WTC11 (cell line): ENCODE measurements around the gene LAMP5. TPM values are rescaled to one million over a fixed set of nuclear protein-coding genes. Genes with fewer than 3 reads are reported as not detected.

Source experiments
- ATAC-seq: fragments of 200-7000 bp; cut with Tn5 transposase; 2 replicates; pipeline ENCODE4 v1.10.0; 2021; ENCODE audit warnings: mild to moderate bottlenecking, moderate library complexity
- CTCF ChIA-PET: fragments of 300-600 bp; sonication (Branson Sonifier 250); formaldehyde crosslinking; loops from one replicate; lab custom pipeline; 2021; ENCODE audit warnings: antibody characterized with exemption; lab: Charles Lee
- POLR2A ChIA-PET: fragments of 350-600 bp; sonication (Branson Sonifier 250); formaldehyde crosslinking; loops from one replicate; lab custom pipeline; 2021; ENCODE audit warnings: antibody characterized with exemption; lab: Charles Lee
- DNase-seq: peaks from one replicate; pipeline ENCODE4 v3.0.0; 2021; ENCODE audit warnings: low spot score
- H3K27ac Mint-ChIP-seq: 2 replicates; pipeline ENCODE4 v1.8.0; 2021; ENCODE audit warnings: mixed read lengths
- H3K27me3 Mint-ChIP-seq: 2 replicates; pipeline ENCODE4 v1.8.0; 2021; ENCODE audit warnings: low read depth, mild to moderate bottlenecking, moderate library complexity, mixed read lengths
- H3K36me3 Mint-ChIP-seq: 2 replicates; pipeline ENCODE4 v1.8.0; 2021; ENCODE audit warnings: mixed read lengths
- H3K4me1 Mint-ChIP-seq: 2 replicates; pipeline ENCODE4 v1.8.0; 2022; ENCODE audit warnings: mixed read lengths
- H3K4me3 Mint-ChIP-seq: 2 replicates; pipeline ENCODE4 v1.8.0; 2021; ENCODE audit warnings: mild to moderate bottlenecking, moderate library complexity, mixed read lengths
- H3K9me3 Mint-ChIP-seq: 2 replicates; pipeline ENCODE4 v1.8.0; 2021; ENCODE audit warnings: mixed read lengths
- ATF3 ChIP-seq: sonication (generic); formaldehyde crosslinking; conservative IDR thresholded peaks from 2 replicates; pipeline ENCODE4 v1.8.1; 2022; ENCODE audit warnings: mild to moderate bottlenecking, missing genetic modification reagents
- CREB1 ChIP-seq: sonication (generic); formaldehyde crosslinking; IDR thresholded peaks from 2 replicates; pipeline ENCODE4 v1.8.0; 2023; ENCODE audit warnings: mild to moderate bottlenecking, missing genetic modification reagents
- CREM ChIP-seq: sonication (generic); formaldehyde crosslinking; IDR thresholded peaks from 2 replicates; pipeline ENCODE4 v1.8.1; 2022; ENCODE audit warnings: mild to moderate bottlenecking, missing genetic modification reagents, moderate library complexity
- E2F4 ChIP-seq: sonication (generic); formaldehyde crosslinking; IDR thresholded peaks from 2 replicates; pipeline ENCODE4 v1.8.1; 2022; ENCODE audit warnings: low read depth, mild to moderate bottlenecking, moderate library complexity, missing genetic modification reagents, borderline replicate concordance
- E2F5 ChIP-seq: sonication (generic); formaldehyde crosslinking; IDR thresholded peaks from 2 replicates; pipeline ENCODE4 v1.8.1; 2022; ENCODE audit warnings: mild to moderate bottlenecking, moderate library complexity, missing genetic modification reagents
- ERG ChIP-seq: fragments of 250-450 bp; sonication (Bioruptor Pico); IDR thresholded peaks from 2 replicates; pipeline ENCODE4 v1.8.0; 2021; ENCODE audit warnings: mild to moderate bottlenecking
- HMGXB4 ChIP-seq: sonication (generic); formaldehyde crosslinking; IDR thresholded peaks from 2 replicates; pipeline ENCODE4 v1.8.1; 2023; ENCODE audit warnings: mild to moderate bottlenecking, moderate library complexity, missing genetic modification reagents
- JUN ChIP-seq: sonication (generic); formaldehyde crosslinking; IDR thresholded peaks from 2 replicates; pipeline ENCODE4 v1.8.0; 2023; ENCODE audit warnings: mild to moderate bottlenecking, missing genetic modification reagents
- MYBL2 ChIP-seq: sonication (generic); formaldehyde crosslinking; IDR thresholded peaks from 2 replicates; pipeline ENCODE4 v1.8.1; 2023; ENCODE audit warnings: mild to moderate bottlenecking, moderate library complexity, missing genetic modification reagents
- OVOL2 ChIP-seq: fragments of 250-450 bp; sonication (Bioruptor Pico); IDR thresholded peaks from 2 replicates; pipeline ENCODE4 v1.9.0; 2021; ENCODE audit warnings: mild to moderate bottlenecking, borderline replicate concordance
- PRRX2 ChIP-seq: fragments of 250-450 bp; sonication (Bioruptor Pico); IDR thresholded peaks from 2 replicates; pipeline ENCODE4 v1.8.0; 2021; ENCODE audit warnings: mild to moderate bottlenecking
- TEAD1 ChIP-seq: sonication (generic); formaldehyde crosslinking; IDR thresholded peaks from 2 replicates; pipeline ENCODE4 v1.8.0; 2022; ENCODE audit warnings: mild to moderate bottlenecking, missing genetic modification reagents
- USF2 ChIP-seq: sonication (generic); formaldehyde crosslinking; IDR thresholded peaks from 2 replicates; pipeline ENCODE4 v1.8.1; 2023; ENCODE audit warnings: mild to moderate bottlenecking, missing genetic modification reagents, moderate library complexity
- ZNF281 ChIP-seq: sonication (generic); formaldehyde crosslinking; IDR thresholded peaks from 2 replicates; pipeline ENCODE4 v1.8.0; 2023; ENCODE audit warnings: mild to moderate bottlenecking, missing genetic modification reagents
- ZNF423 ChIP-seq: fragments of 250-450 bp; sonication (Bioruptor Pico); IDR thresholded peaks from 2 replicates; pipeline ENCODE4 v2.1.2; 2022; ENCODE audit warnings: mild to moderate bottlenecking, moderate library complexity
- ZNF512 ChIP-seq: sonication (generic); formaldehyde crosslinking; IDR thresholded peaks from 2 replicates; pipeline ENCODE4 v1.8.1; 2022; ENCODE audit warnings: missing genetic modification reagents, borderline replicate concordance
- ZSCAN18 ChIP-seq: fragments of 250-450 bp; sonication (Bioruptor Pico); IDR thresholded peaks from 2 replicates; pipeline ENCODE4 v2.1.2; 2022; ENCODE audit warnings: mild to moderate bottlenecking, moderate library complexity
- total RNA-seq: library from RNA; stranded (reverse); gene quantifications from 3 replicates; pipeline ENCODE4 v1.2.3, GENCODE V29; 2021

Gene LAMP5
- total RNA-seq, 1 experiment from 2014 or later, result 0.31 TPM

- Mint-ChIP-seq H3K4me3 (no peak overlapping the region), H3K9me3 (no peaks in the 10 kb centered on the region), H3K27me3 (peaks cover 39% of the 10 kb centered on the region), H3K4me1 (peaks cover 39% of the 10 kb centered on the region), H3K27ac (no peak overlapping the region), H3K36me3 (no peaks in the 10 kb centered on the region; the same call in 1 of the 2 replicates)
- POLR2A ChIA-PET, result no interaction called here
- DNase-seq (no peak), ATAC-seq (no peak)
- TF ChIP-seq CREM (CRISPR knock-in tag), result no peak
- no peak for TF ChIP-seq ZSCAN18
- no peak for TF ChIP-seq ERG (CRISPR knock-in tag)
- TF ChIP-seq ZNF512 (CRISPR knock-in tag), result no peak
- no peak for TF ChIP-seq MYBL2 (CRISPR knock-in tag)
- no peak for TF ChIP-seq E2F4
- TF ChIP-seq PRRX2, result no peak
- no peak for TF ChIP-seq ATF3 (CRISPR knock-in tag)
- TF ChIP-seq JUN (CRISPR knock-in tag), result no peak
- no peak for TF ChIP-seq CREB1
- no peak for TF ChIP-seq E2F5 (CRISPR knock-in tag)
- TF ChIP-seq HMGXB4 (CRISPR knock-in tag), result no peak
- TF ChIP-seq USF2 (CRISPR knock-in tag), result no peak
- TF ChIP-seq ZNF423 (CRISPR knock-in tag), result no peak
- TF ChIP-seq ZNF281, result no peak
- no peak for TF ChIP-seq TEAD1 (CRISPR knock-in tag)
- no peak for TF ChIP-seq OVOL2 (CRISPR knock-in tag)
- CTCF ChIA-PET, result no interaction called here
These were observed 64.2 kb downstream of the LAMP5 start for GRCh38 chr20:9578594-9578993.
